Measurements from ENCODE around the gene TMCO1.
"Not testable (repeated sequence)": the region's sequence is repeated elsewhere in the genome, so short reads cannot be mapped to it uniquely, and the experiment has no call there.

The TMCO1 gene

GRCh38 chr1:165799387-165799786, 30.7 kb upstream of the TMCO1 start:
- in situ Hi-C loops (cut with HindIII; ENCODE audit: low sequenced_read_pairs), result no loop called here
- DNase-seq (ENCODE audit: low read depth, low spot score), result no peak
- no peak overlapping the region for H3K4me3 ChIP-seq (ENCODE audit: low read depth, low read length)
- TF ChIP-seq CTCF (IDR thresholded peaks at IDR 0.05; ENCODE audit: low read depth, low read length), result no peak

- TF ChIP-seq CTCF (IDR thresholded peaks at IDR 0.05; ENCODE audit: low read depth, low read length), result no peak
- in situ Hi-C loops (cut with HindIII; ENCODE audit: low sequenced_read_pairs), result no loop called here
- H3K4me3 ChIP-seq (ENCODE audit: low read depth, low read length), result no peak overlapping the region
- DNase-seq (ENCODE audit: low read depth, low spot score), result no peak
Measured at GRCh38 chr1:165795894-165796293, 27.2 kb upstream of the TMCO1 start.

GRCh38 chr1:165793951-165794350, 25.3 kb upstream of the TMCO1 start:
- no peak for TF ChIP-seq CTCF (IDR thresholded peaks at IDR 0.05; ENCODE audit: low read depth, low read length)
- DNase-seq (ENCODE audit: low read depth, low spot score), result no peak
- in situ Hi-C loops (cut with HindIII; ENCODE audit: low sequenced_read_pairs), result no loop called here
- H3K4me3 ChIP-seq (ENCODE audit: low read depth, low read length), result no peak overlapping the region

GRCh38 chr1:165787741-165788140, 19.1 kb upstream of the TMCO1 start:
- TF ChIP-seq CTCF (IDR thresholded peaks at IDR 0.05; ENCODE audit: low read depth, low read length), result no peak
- DNase-seq (ENCODE audit: low read depth, low spot score), result no peak
- in situ Hi-C loops (cut with HindIII; ENCODE audit: low sequenced_read_pairs), result no loop called here
- no peak overlapping the region for H3K4me3 ChIP-seq (ENCODE audit: low read depth, low read length)

- DNase-seq (ENCODE audit: low read depth, low spot score); H3K4me3 ChIP-seq (ENCODE audit: low read depth, low read length); in situ Hi-C loops (cut with HindIII; ENCODE audit: low sequenced_read_pairs): not testable (repeated sequence)
Measured at GRCh38 chr1:165783519-165783918, 14.9 kb upstream of the TMCO1 start.

GRCh38 chr1:165778197-165778596, 9.5 kb upstream of the TMCO1 start:
- H3K4me3 ChIP-seq (ENCODE audit: low read depth, low read length); in situ Hi-C loops (cut with HindIII; ENCODE audit: low sequenced_read_pairs); DNase-seq (ENCODE audit: low read depth, low spot score): not testable (repeated sequence)

- in situ Hi-C loops (cut with HindIII; ENCODE audit: low sequenced_read_pairs), result no loop called here
- no peak overlapping the region for H3K4me3 ChIP-seq (ENCODE audit: low read depth, low read length)
- TF ChIP-seq CTCF (IDR thresholded peaks at IDR 0.05; ENCODE audit: low read depth, low read length), result no peak
- DNase-seq (ENCODE audit: low read depth, low spot score), result peak; percentile 62
Measured at GRCh38 chr1:165773324-165773965, 4.8 kb upstream of the TMCO1 start.

GRCh38 chr1:165772739-165773138, 4.1 kb upstream of the TMCO1 start:
- no peak for TF ChIP-seq CTCF (IDR thresholded peaks at IDR 0.05; ENCODE audit: low read depth, low read length)
- H3K4me3 ChIP-seq (ENCODE audit: low read depth, low read length), result no peak overlapping the region
- in situ Hi-C loops (cut with HindIII; ENCODE audit: low sequenced_read_pairs), result no loop called here
- DNase-seq (ENCODE audit: low read depth, low spot score), result no peak
